Measurements from ENCODE around the gene EZH2.
A peak's percentile ranks its signal among the peaks of the same experiment; 100 is the strongest.

EZH2 gene

GRCh38 chr7:148884049-148884298, at the start of gene EZH2:
Gene EZH2 (minus strand): TSS chr7:148884291. CDS start chr7:148847298, 36,993 bp downstream.
- DNase-seq (ENCODE audit: low spot score): no peak
- TF ChIP-seq, protein P1, sequence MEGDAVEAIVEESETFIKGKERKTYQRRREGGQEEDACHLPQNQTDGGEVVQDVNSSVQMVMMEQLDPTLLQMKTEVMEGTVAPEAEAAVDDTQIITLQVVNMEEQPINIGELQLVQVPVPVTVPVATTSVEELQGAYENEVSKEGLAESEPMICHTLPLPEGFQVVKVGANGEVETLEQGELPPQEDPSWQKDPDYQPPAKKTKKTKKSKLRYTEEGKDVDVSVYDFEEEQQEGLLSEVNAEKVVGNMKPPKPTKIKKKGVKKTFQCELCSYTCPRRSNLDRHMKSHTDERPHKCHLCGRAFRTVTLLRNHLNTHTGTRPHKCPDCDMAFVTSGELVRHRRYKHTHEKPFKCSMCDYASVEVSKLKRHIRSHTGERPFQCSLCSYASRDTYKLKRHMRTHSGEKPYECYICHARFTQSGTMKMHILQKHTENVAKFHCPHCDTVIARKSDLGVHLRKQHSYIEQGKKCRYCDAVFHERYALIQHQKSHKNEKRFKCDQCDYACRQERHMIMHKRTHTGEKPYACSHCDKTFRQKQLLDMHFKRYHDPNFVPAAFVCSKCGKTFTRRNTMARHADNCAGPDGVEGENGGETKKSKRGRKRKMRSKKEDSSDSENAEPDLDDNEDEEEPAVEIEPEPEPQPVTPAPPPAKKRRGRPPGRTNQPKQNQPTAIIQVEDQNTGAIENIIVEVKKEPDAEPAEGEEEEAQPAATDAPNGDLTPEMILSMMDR (IDR thresholded peaks at IDR 0.05): no peak
- Histone ChIP-seq H3K4me3 (peak within 1 kb of the TSS; percentile 92), H3K27ac (peak within 1 kb of the TSS; percentile 91 to 95)

GRCh38 chr7:148931470-148931869, 47.4 kb upstream of the EZH2 start:
- Histone ChIP-seq H3K4me3 (no peak overlapping the region), H3K27ac (no peak overlapping the region)
- no peak for DNase-seq (ENCODE audit: low spot score)
- TF ChIP-seq, protein P1 (IDR thresholded peaks at IDR 0.05): no peak

DNA sequence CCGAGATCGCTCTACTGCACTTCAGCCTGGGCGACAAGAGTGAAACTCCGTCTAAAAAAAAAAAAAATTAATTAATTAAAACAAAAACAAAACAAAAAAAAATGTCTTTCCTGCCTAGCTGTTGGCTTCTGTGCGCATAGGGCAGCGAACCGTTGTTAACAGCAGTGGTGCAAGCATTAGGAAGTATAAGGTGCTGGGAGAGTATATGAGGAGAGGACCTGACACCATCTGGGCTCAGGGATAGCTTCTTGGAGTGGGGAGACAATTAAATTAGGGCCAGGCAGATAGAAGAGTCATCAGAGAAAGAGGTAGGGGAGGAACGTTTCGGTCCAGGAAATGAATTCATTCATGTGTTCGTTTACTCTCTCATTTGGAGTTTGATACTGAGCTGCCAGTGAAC, 46.2 kb upstream of the EZH2 start:
- H3K27ac ChIP-seq: no peak overlapping the region
- H3K4me3 ChIP-seq: no peak overlapping the region
- TF ChIP-seq, protein P1 (IDR thresholded peaks at IDR 0.05): no peak
- no peak for DNase-seq (ENCODE audit: low spot score)

GRCh38 chr7:148929176-148929575, 45.1 kb upstream of the EZH2 start:
- no peak overlapping the region for H3K27ac ChIP-seq
- TF ChIP-seq, protein P1 (IDR thresholded peaks at IDR 0.05): no peak
- no peak for DNase-seq (ENCODE audit: low spot score)
- H3K4me3 ChIP-seq: no peak overlapping the region

DNA sequence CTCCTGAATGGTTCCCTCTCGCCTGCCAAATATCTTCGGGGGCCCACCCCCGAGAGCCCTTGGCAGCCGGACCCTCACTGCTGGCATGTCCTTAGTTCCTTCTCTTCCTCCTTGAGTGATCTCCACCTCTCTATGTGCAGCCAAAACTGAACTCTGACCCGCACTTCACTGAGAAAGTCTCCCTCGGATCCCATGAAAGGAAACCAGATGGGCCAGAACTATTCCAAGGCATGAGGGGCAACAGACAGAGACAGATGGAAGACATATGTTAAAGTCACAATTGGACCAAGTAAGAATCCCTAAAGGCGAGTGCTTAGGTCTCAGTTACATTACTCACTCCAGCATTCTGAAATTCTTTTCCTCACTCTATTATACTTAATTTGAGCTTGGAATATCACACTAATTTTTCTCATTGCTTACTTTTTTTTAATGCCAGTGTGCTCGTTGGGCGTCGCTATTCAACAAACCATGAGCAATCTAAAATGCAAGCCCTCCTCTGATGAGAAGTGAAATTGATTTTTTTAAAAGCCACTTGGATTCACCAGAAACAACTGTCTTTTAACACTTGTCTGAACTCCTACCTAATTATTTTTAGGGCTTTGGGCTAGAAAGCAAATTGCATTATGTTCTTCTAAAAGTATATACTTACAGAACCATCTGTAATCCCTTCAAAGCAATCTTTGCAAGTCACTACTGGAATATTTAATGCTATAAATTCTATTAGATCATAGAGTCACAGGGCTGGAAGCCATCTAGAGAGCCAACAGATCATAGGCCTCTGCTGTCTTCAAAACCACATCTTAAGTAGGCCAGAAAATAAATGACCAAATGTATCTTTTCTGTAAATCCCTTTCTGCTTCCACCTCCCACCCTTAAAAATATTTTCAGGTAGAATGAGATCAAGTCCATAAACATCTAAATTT, 43.3 kb upstream of the EZH2 start:
- TF ChIP-seq, protein P1 (IDR thresholded peaks at IDR 0.05): no peak
- Histone ChIP-seq H3K27ac (no peak overlapping the region), H3K4me3 (no peak overlapping the region)
- DNase-seq (ENCODE audit: low spot score): peak; percentile 2

DNA sequence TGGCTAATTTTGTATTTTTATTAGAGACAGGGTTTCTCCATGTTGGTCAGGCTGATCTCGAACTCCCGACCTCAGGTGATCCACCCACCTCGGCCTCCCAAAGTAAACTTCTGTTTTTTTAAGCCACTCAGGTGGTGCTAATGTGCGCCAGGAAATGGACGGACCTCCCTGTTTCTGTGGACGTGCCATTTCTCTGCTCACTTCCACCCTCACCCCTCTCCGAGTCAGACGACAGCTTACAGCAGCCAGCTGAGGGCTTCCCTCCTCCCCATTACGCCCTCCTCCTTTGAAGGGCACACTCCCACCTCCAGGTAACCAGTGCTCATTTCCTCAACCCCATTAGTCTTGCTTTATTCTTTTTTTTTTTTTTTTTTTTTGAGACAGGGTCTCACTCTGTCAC, 41.7 kb upstream of the EZH2 start:
- DNase-seq (ENCODE audit: low spot score): peak; percentile 35
- TF ChIP-seq, protein P1 (IDR thresholded peaks at IDR 0.05): no peak
- Histone ChIP-seq H3K4me3 (no peak overlapping the region), H3K27ac (no peak overlapping the region)

GRCh38 chr7:148924011-148924410, 39.9 kb upstream of the EZH2 start:
- peak; percentile 24 for DNase-seq (ENCODE audit: low spot score)
- H3K4me3 ChIP-seq: no peak overlapping the region
- TF ChIP-seq, protein P1 (IDR thresholded peaks at IDR 0.05): no peak
- no peak overlapping the region for H3K27ac ChIP-seq

All from coronary artery (tissue), 2 donors.